HepG2 (cell line): Measurements from ENCODE around the gene PLCXD1. TPM values are rescaled to one million over a fixed set of nuclear protein-coding genes. Genes with fewer than 3 reads are reported as not detected.

Experiments
- ATAC-seq: fragments of 200-7000 bp; cut with Tn5 transposase; 3 replicates; pipeline ENCODE4 v1.9.1; 2020; ENCODE audit warnings: mild to moderate bottlenecking, moderate library complexity
- Bru-seq: library from RNA; stranded (reverse); fragments of 400-500 nt; gene quantifications from one replicate; lab custom pipeline; 2021; lab: Mats Ljungman, UMichigan
- BruChase-seq, 2 experiments: library from RNA; stranded (reverse); fragments of 400-500 nt; gene quantifications; one replicate each; lab custom pipeline; 2021; lab: Mats Ljungman, UMichigan
- BruUV-seq: library from RNA; stranded (reverse); fragments of 400-500 nt; replicated peaks from 2 replicates; lab custom pipeline; 2021; lab: Mats Ljungman, UMichigan
- CTCF ChIA-PET: fragments of 300-600 bp; formaldehyde crosslinking; extraction: SDS; loops from one replicate; lab custom pipeline; 2021; ENCODE audit warnings: low total read pairs, inconsistent platforms, low intra/inter-chr PET ratio; lab: Yijun Ruan, JAX
- POLR2A ChIA-PET: fragments of 350-600 bp; sonication (Branson Sonifier 250); formaldehyde crosslinking; loops from one replicate; lab custom pipeline; 2020; ENCODE audit warnings: antibody characterized with exemption, inconsistent platforms; lab: Yijun Ruan, JAX
- DNase-seq: peaks from one replicate; pipeline ENCODE4 v3.0.0-alpha.2; 2015; ENCODE audit warnings: low spot score
- FAIRE-seq: peaks from 3 replicates; lab custom pipeline; 2011; peaks lifted over from hg19 to GRCh38; lab: Jason Lieb, UNC
- H2AFZ ChIP-seq: one replicate; pipeline ENCODE4 v1.6.1; 2011; ENCODE audit warnings: low read length, inconsistent platforms
- H3K27ac ChIP-seq: fragments of 300-600 bp; 3 replicates; pipeline ENCODE4 v1.8.0; 2011; ENCODE audit warnings: mixed run types, mild to moderate bottlenecking, mixed read lengths, low read length, inconsistent platforms; ENCODE audit not compliant: insufficient read depth; ENCODE audit errors: extremely low read length
- H3K27me3 ChIP-seq, 2 experiments: fragments of 200-600 bp in 1 of 2; 2 replicates in 1 of 2; 3 replicates in 1 of 2; pipeline versions ENCODE4 v1.6.0 to v1.8.0; 2011; ENCODE audit warnings: low read length in 2 of 2, mild to moderate bottlenecking in 2 of 2, moderate library complexity in 2 of 2, inconsistent platforms in 1 of 2; ENCODE audit not compliant: insufficient read depth in 2 of 2, control insufficient read depth in 1 of 2
- H3K36me3 ChIP-seq, 2 experiments: fragments of 200-600 bp in 1 of 2; replicated peaks in 1 of 2; 2 replicates in 1 of 2; 3 replicates in 1 of 2; pipeline versions ENCODE4 v1.5.1 to v1.8.0; 2011; ENCODE audit warnings: low read length in 2 of 2, inconsistent platforms in 1 of 2; ENCODE audit not compliant: insufficient read depth in 2 of 2, control insufficient read depth in 1 of 2
- H3K4me1 ChIP-seq: 2 replicates; pipeline ENCODE4 v1.5.1; 2012; ENCODE audit warnings: low read length, inconsistent platforms; ENCODE audit not compliant: insufficient read depth
- H3K4me2 ChIP-seq: 2 replicates; pipeline ENCODE4 v1.6.0; 2011; ENCODE audit warnings: low read depth, low read length, inconsistent platforms
- H3K4me3 ChIP-seq, 3 experiments: fragments of 200-600 bp in 1 of 3; sonication (generic), shearing (Covaris generic) in 1 of 3; replicated peaks in 1 of 3; 2 replicates each; pipeline ENCODE4 v1.5.1; 2011 to 2016; ENCODE audit warnings: low read length in 3 of 3, inconsistent platforms in 2 of 3, low read depth in 2 of 3, mild to moderate bottlenecking in 2 of 3, control low read depth in 1 of 3, mixed read lengths in 1 of 3; ENCODE audit not compliant: insufficient read depth in 1 of 3
- H3K79me2 ChIP-seq: one replicate; pipeline ENCODE4 v1.6.1; 2011; ENCODE audit warnings: low read length, inconsistent platforms; ENCODE audit not compliant: insufficient read depth
- H3K9ac ChIP-seq: 2 replicates; pipeline ENCODE4 v1.6.0; 2011; ENCODE audit warnings: mild to moderate bottlenecking, low read depth, low read length, inconsistent platforms; ENCODE audit not compliant: insufficient read depth
- H3K9me3 ChIP-seq: 2 replicates; pipeline ENCODE4 v1.5.1; 2012; ENCODE audit warnings: mild to moderate bottlenecking, low read length
- H4K20me1 ChIP-seq: 2 replicates; pipeline ENCODE4 v1.6.0; 2011; ENCODE audit warnings: inconsistent platforms, mild to moderate bottlenecking, low read length, moderate library complexity; ENCODE audit not compliant: insufficient read depth
- SOX13 ChIP-seq, 3 experiments: fragments of 450-650 bp in 1 of 3; sonication (generic) in 1 of 3; formaldehyde crosslinking in 1 of 3; IDR thresholded peaks in 2 of 3; conservative IDR thresholded peaks in 1 of 3; 2 replicates each; pipeline versions ENCODE4 v1.5.0 to v1.6.1; 2016 to 2020; ENCODE audit warnings: antibody characterized with exemption in 1 of 3, mild to moderate bottlenecking in 1 of 3, missing compliant biosample characterization in 1 of 3, missing genetic modification reagents in 1 of 3, moderate library complexity in 1 of 3
- TBX2 ChIP-seq: sonication (generic); formaldehyde crosslinking; IDR thresholded peaks from 2 replicates; pipeline ENCODE4 v1.5.0; 2020; ENCODE audit warnings: missing genetic modification reagents, mild to moderate bottlenecking, borderline replicate concordance
- TBX3 ChIP-seq: fragments of 450-650 bp; IDR thresholded peaks from 2 replicates; pipeline ENCODE4 v1.6.1; 2017; ENCODE audit warnings: antibody characterized with exemption, mild to moderate bottlenecking, inconsistent platforms, borderline replicate concordance
- ZNF746 ChIP-seq: sonication (generic); formaldehyde crosslinking; IDR thresholded peaks from 2 replicates; pipeline ENCODE4 v1.8.0; 2022; ENCODE audit warnings: mild to moderate bottlenecking, missing genetic modification reagents
- ZNF792 ChIP-seq: IDR thresholded peaks from 2 replicates; pipeline ENCODE4 v1.6.1; 2016
- WGBS: methylation state at CpG from one replicate; pipeline ENCODE4 v1.1.6; 2017; ENCODE audit warnings: low lambda C conversion rate; 5-methylcytosine and 5-hydroxymethylcytosine counted together
- in situ Hi-C: cut with HindIII; loops from 2 replicates; pipeline ENCODE4 v1.10.0; 2017; ENCODE audit warnings: low pct_unique_long_range_greater_than_20kb; ENCODE audit not compliant: extremely low pct_ligation_motif_present
- intact Hi-C: fragments of 100-400 bp; cut with micrococcal nuclease; formaldehyde crosslinking; loops from one replicate; pipeline ENCODE4 v1.10.0; 2022; ENCODE audit not compliant: unreplicated experiment
- long read RNA-seq, 2 experiments: library from RNA in 1 of 2; library from polyadenylated mRNA in 1 of 2; stranded (forward) in 1 of 2; unstranded in 1 of 2; transcript quantifications; one replicate each; pipeline ENCODE4 v2.0.0, GENCODE V29; 2019 to 2022
- polyA minus RNA-seq, 3 experiments: library from RNA; depleted of rRNA, polyadenylated mRNA; stranded (reverse); fragments of >200 nt; gene quantifications; 2 replicates each; pipeline ENCODE4 v1.2.3, GENCODE V29; 2011; ENCODE audit warnings: low replicate concordance in 1 of 3
- polyA plus RNA-seq, 8 experiments: library from polyadenylated mRNA; depleted of rRNA in 3 of 8; stranded (reverse) in 7 of 8; unstranded in 1 of 8; fragments of >200 nt; fragmentation: Illumina TruSeq in 4 of 8; extraction: Trizol in 4 of 8; gene quantifications; 2 replicates each; pipeline versions ENCODE4 v1.2.1 to v1.2.3, GENCODE V29; 2011 to 2016; ENCODE audit warnings: low read depth in 4 of 8, missing spikeins in 1 of 8, mixed read lengths in 1 of 8; ENCODE audit not compliant: insufficient read depth in 1 of 8
- total RNA-seq, 5 experiments: library from RNA; depleted of rRNA; stranded (reverse); fragments of >200 nt; fragmentation: Illumina TruSeq; extraction: Trizol; gene quantifications; 2 replicates each; pipeline ENCODE4 v1.2.3, GENCODE V29; 2016; ENCODE audit warnings: low read depth in 1 of 5
- TF ChIP-seq, protein P1 (sequence below): sonication (generic); formaldehyde crosslinking; IDR thresholded peaks from 2 replicates; pipeline ENCODE4 v1.4.0; 2020; ENCODE audit warnings: missing genetic modification reagents
- TF ChIP-seq, protein P2 (sequence below): sonication (generic); formaldehyde crosslinking; IDR thresholded peaks from 2 replicates; pipeline ENCODE4 v1.5.0; 2020; ENCODE audit warnings: mild to moderate bottlenecking, missing genetic modification reagents, moderate library complexity

PLCXD1 gene, protein sequence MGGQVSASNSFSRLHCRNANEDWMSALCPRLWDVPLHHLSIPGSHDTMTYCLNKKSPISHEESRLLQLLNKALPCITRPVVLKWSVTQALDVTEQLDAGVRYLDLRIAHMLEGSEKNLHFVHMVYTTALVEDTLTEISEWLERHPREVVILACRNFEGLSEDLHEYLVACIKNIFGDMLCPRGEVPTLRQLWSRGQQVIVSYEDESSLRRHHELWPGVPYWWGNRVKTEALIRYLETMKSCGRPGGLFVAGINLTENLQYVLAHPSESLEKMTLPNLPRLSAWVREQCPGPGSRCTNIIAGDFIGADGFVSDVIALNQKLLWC
- total RNA-seq (2016; rRNA removed; fragmentation: Illumina TruSeq; extraction: Trizol) (87.7 and 111 TPM in 2 replicates), polyA plus RNA-seq (2011; rRNA removed) (153 and 202 TPM in 2 replicates), polyA minus RNA-seq (2011; rRNA and poly(A)+ RNA removed; ENCODE audit: low replicate concordance) (70.5 and 467 TPM in 2 replicates), Bru-seq, nascent RNA (percentile 82 among the genes with signal in this experiment), BruChase-seq, experiment 1, labeled RNA remaining after a 6-hour chase (percentile 94 among the genes with signal in this experiment), BruChase-seq, experiment 2, labeled RNA remaining after a 2-hour chase (percentile 94 among the genes with signal in this experiment)
- 14.7 and 15.6 TPM in 2 replicates for total RNA-seq (2016; cell fraction: cytosol; rRNA removed; fragmentation: Illumina TruSeq; extraction: Trizol; ENCODE audit: low read depth)
- 93.5 and 100 TPM in 2 replicates for total RNA-seq (2016; cell fraction: insoluble cytoplasmic fraction; rRNA removed; fragmentation: Illumina TruSeq; extraction: Trizol)
- 44.6 and 46.3 TPM in 2 replicates for total RNA-seq (2016; cell fraction: membrane; rRNA removed; fragmentation: Illumina TruSeq; extraction: Trizol)
- total RNA-seq (2016; cell fraction: nucleus; rRNA removed; fragmentation: Illumina TruSeq; extraction: Trizol), result 61.7 and 72.3 TPM in 2 replicates
- 97.5 and 98.8 TPM in 2 replicates for polyA plus RNA-seq (2011; cell fraction: cytosol; rRNA removed)
- 373 and 416 TPM in 2 replicates for polyA plus RNA-seq (2011; cell fraction: nucleus; rRNA removed)
- polyA plus RNA-seq (2012), result 118 and 196 TPM in 2 replicates
- 10.9 TPM in 2 replicates for polyA plus RNA-seq (2016; cell fraction: cytosol; fragmentation: Illumina TruSeq; extraction: Trizol; ENCODE audit: low read depth)
- polyA plus RNA-seq (2016; cell fraction: insoluble cytoplasmic fraction; fragmentation: Illumina TruSeq; extraction: Trizol; ENCODE audit: low read depth), result 71.2 and 91.8 TPM in 2 replicates
- polyA plus RNA-seq (2016; cell fraction: membrane; fragmentation: Illumina TruSeq; extraction: Trizol; ENCODE audit: low read depth), result 29.2 and 29.4 TPM in 2 replicates
- polyA plus RNA-seq (2016; cell fraction: nucleus; fragmentation: Illumina TruSeq; extraction: Trizol; ENCODE audit: insufficient read depth, low read depth), result 178 and 219 TPM in 2 replicates
- 116 and 195 TPM in 2 replicates for polyA minus RNA-seq (2011; cell fraction: cytosol; rRNA and poly(A)+ RNA removed)
- 115 and 118 TPM in 2 replicates for polyA minus RNA-seq (2011; cell fraction: nucleus; rRNA and poly(A)+ RNA removed)
- long read RNA-seq, experiment 1, full-length matches to known transcripts, result 4 of 33 reads
- long read RNA-seq, experiment 1, partial matches to known transcripts, result 5 of 33 reads
- long read RNA-seq, experiment 1, other reads (novel, unspliced or antisense), result 24 of 33 reads
- long read RNA-seq, experiment 2, full-length matches to known transcripts, result 1 of 187 reads
- long read RNA-seq, experiment 2, partial matches to known transcripts, result 10 of 187 reads
- long read RNA-seq, experiment 2, other reads (novel, unspliced or antisense), result 176 of 187 reads

DNA sequence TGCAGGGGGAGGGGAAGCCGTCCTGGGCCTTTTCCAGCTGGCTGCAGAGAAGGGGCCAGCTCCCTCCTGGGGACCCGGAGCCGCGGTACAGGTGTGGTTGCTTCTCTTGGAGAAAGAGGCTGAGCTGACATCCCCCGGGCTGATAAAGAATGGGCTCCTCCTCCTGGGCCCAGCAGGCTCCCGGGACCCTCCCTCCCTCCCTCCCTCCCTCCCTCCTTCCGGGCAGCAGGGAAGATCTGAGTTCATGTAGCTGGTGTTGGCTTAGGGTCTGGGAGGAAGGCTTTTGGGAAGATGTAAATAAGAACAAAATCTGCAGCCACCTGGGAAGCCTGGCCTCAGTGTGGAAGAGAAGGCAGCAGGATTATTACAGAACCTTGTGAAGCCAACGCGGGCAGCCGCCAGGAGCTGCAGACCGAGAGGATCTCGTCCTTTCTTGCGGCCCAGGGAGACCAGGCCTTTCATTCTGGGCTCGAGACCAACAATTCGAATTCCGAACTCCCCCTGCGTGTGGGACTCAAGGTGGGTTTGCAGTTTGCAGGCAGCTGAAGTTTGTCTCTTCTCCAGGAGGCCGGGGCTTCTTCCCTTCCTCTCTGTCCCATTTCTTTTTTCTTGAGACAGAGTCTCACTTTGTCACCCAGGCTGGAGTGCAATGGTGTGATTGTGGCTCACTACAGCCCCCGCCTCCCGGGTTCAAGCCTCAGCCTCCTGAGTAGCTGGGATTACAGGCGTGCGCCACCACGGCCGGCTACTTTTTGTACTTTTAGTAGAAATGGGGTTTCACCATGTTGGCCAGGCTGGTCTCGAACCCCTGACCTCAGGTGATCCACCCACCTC, at the start of gene PLCXD1:
Gene PLCXD1 (plus strand): TSS at position 216 of the 834 bp plus-strand sequence. CDS start 2,807 bp downstream, outside the sequence.
- CTCF ChIA-PET, result no interaction called here
- BruUV-seq, result no TSS peak
- Histone ChIP-seq H4K20me1 (peaks cover 46% of the 10 kb centered on the region), H2AFZ (no peak within 1 kb of the TSS), H3K36me3 (peaks cover 21 to 40% of the 10 kb centered on the region in 2 experiments), H3K4me1 (peaks cover 51% of the 10 kb centered on the region), H3K9ac (peak within 1 kb of the TSS; percentile 39), H3K27me3 (no peaks in the 10 kb centered on the region; a peak in 1 of 5 replicates), H3K27ac (peak within 1 kb of the TSS; percentile 98), H3K79me2 (peaks cover 56% of the 10 kb centered on the region), H3K9me3 (no peaks in the 10 kb centered on the region), H3K4me3 (peak within 1 kb of the TSS; percentile 21 to 76 (median 60); a peak in 4 of 6 replicates), H3K4me2 (peak within 1 kb of the TSS; percentile 83)
- DNase-seq (peak; percentile 85), FAIRE-seq (no peak), ATAC-seq (peak; percentile 71)
- WGBS, result 67% methylated on average over 21 of the region's 25 CpGs
- POLR2A ChIA-PET, result no interaction called here
- in situ Hi-C loops, result no loop called here
- intact Hi-C loops, result loop anchor here (1.0 kb wide), 1 partner anchor 20 kb away; no protein-coding TSS in a partner anchor
- TF ChIP-seq SOX13 (IDR thresholded peaks at IDR 0.05) (no peak), SOX13 (CRISPR knock-in tag; conservative IDR thresholded peaks at IDR 0.05 in 1 of 2, IDR thresholded peaks at IDR 0.05 in 1 of 2) (peak in 1 of 2 experiments; percentile 6; a peak in 1 of 4 replicates), ZNF792 (CRISPR knock-in tag) (peak; percentile 70; the same call in 1 of the 2 replicates), ZNF746 (CRISPR knock-in tag) (peak; percentile 92), TBX2 (peak; percentile 27; the same call in 1 of the 2 replicates), TBX3 (no peak)
- TF ChIP-seq, protein P1, sequence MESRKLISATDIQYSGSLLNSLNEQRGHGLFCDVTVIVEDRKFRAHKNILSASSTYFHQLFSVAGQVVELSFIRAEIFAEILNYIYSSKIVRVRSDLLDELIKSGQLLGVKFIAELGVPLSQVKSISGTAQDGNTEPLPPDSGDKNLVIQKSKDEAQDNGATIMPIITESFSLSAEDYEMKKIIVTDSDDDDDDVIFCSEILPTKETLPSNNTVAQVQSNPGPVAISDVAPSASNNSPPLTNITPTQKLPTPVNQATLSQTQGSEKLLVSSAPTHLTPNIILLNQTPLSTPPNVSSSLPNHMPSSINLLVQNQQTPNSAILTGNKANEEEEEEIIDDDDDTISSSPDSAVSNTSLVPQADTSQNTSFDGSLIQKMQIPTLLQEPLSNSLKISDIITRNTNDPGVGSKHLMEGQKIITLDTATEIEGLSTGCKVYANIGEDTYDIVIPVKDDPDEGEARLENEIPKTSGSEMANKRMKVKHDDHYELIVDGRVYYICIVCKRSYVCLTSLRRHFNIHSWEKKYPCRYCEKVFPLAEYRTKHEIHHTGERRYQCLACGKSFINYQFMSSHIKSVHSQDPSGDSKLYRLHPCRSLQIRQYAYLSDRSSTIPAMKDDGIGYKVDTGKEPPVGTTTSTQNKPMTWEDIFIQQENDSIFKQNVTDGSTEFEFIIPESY (CRISPR knock-in tag), result peak; percentile 61; the same call in 1 of the 2 replicates
- TF ChIP-seq, protein P2, sequence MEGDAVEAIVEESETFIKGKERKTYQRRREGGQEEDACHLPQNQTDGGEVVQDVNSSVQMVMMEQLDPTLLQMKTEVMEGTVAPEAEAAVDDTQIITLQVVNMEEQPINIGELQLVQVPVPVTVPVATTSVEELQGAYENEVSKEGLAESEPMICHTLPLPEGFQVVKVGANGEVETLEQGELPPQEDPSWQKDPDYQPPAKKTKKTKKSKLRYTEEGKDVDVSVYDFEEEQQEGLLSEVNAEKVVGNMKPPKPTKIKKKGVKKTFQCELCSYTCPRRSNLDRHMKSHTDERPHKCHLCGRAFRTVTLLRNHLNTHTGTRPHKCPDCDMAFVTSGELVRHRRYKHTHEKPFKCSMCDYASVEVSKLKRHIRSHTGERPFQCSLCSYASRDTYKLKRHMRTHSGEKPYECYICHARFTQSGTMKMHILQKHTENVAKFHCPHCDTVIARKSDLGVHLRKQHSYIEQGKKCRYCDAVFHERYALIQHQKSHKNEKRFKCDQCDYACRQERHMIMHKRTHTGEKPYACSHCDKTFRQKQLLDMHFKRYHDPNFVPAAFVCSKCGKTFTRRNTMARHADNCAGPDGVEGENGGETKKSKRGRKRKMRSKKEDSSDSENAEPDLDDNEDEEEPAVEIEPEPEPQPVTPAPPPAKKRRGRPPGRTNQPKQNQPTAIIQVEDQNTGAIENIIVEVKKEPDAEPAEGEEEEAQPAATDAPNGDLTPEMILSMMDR (CRISPR knock-in tag), result peak; percentile 11; the same call in 1 of the 2 replicates
